SK-N-SH (cell line): Measurements from ENCODE around the gene EPOP.

Experiments
- CTCF ChIP-seq: fragments of 200-600 bp; sonication (generic); IDR thresholded peaks from 2 replicates; pipeline ENCODE4 v1.6.1; 2017; ENCODE audit warnings: antibody characterized with exemption, mild to moderate bottlenecking, moderate library complexity
- EP300 ChIP-seq, 2 experiments: IDR thresholded peaks; 2 replicates each; pipeline versions ENCODE4 v1.4.0 to v1.6.1; 2012; ENCODE audit warnings: borderline replicate concordance in 1 of 2, low read depth in 1 of 2, low read length in 1 of 2
- EZH2phosphoT487 ChIP-seq: fragments of 200-600 bp; sonication (generic); IDR thresholded peaks from 2 replicates; pipeline ENCODE4 v1.6.1; 2017; ENCODE audit warnings: low read depth, mixed run types, mild to moderate bottlenecking, antibody characterized with exemption, moderate library complexity, borderline replicate concordance
- GATA2 ChIP-seq: sonication (generic); formaldehyde crosslinking; IDR thresholded peaks from 2 replicates; pipeline ENCODE4 v1.5.0; 2020; ENCODE audit warnings: mild to moderate bottlenecking, missing genetic modification reagents
- JUND ChIP-seq: IDR thresholded peaks from 2 replicates; pipeline ENCODE4 v1.4.0; 2012
- PBX3 ChIP-seq: IDR thresholded peaks from 2 replicates; pipeline ENCODE4; 2012
- POLR2AphosphoS5 ChIP-seq: IDR thresholded peaks from 2 replicates; pipeline ENCODE4 v1.6.1; 2012; ENCODE audit warnings: low read depth, low read length
- RAD21 ChIP-seq: IDR thresholded peaks from 2 replicates; pipeline ENCODE4 v1.6.1; 2012; ENCODE audit warnings: mild to moderate bottlenecking, low read length
- RFX5 ChIP-seq: IDR thresholded peaks from 2 replicates; pipeline ENCODE4 v1.6.1; 2012; ENCODE audit warnings: mild to moderate bottlenecking, improper control_type of control experiment, low read length
- RXRA ChIP-seq: IDR thresholded peaks from 2 replicates; pipeline ENCODE4 v1.4.0; 2012; ENCODE audit warnings: low read depth, mild to moderate bottlenecking, borderline replicate concordance
- YY1 ChIP-seq: IDR thresholded peaks from 2 replicates; pipeline ENCODE4 v1.4.0; 2012; ENCODE audit warnings: low read depth, mild to moderate bottlenecking
- ZBTB33 ChIP-seq: IDR thresholded peaks from 2 replicates; pipeline ENCODE4 v1.4.0; 2012; ENCODE audit warnings: low read depth, borderline replicate concordance
- TF ChIP-seq, protein P1 (sequence below): fragments of 150-350 bp; IDR thresholded peaks from 2 replicates; pipeline ENCODE4 v1.6.1; 2017; ENCODE audit warnings: antibody characterized with exemption, low read length, low read depth, borderline replicate concordance
- TF ChIP-seq, protein P2 (sequence below): IDR thresholded peaks from 2 replicates; pipeline ENCODE4 v1.4.0; 2012; ENCODE audit warnings: low read depth, borderline replicate concordance

- no peak for TF ChIP-seq CTCF
- TF ChIP-seq POLR2AphosphoS5 = no peak
- no peak for TF ChIP-seq JUND
- no peak for TF ChIP-seq RXRA
- TF ChIP-seq GATA2 (CRISPR knock-in tag) = no peak
- TF ChIP-seq RAD21 = no peak
- no peak for TF ChIP-seq ZBTB33
- no peak for TF ChIP-seq EP300 (IDR thresholded peaks at IDR 0.05; ENCODE audit: borderline replicate concordance in 1 of 2, low read depth in 1 of 2, low read length in 1 of 2)
- TF ChIP-seq YY1 = no peak
- TF ChIP-seq PBX3 = no peak
- no peak for TF ChIP-seq RFX5
- TF ChIP-seq, protein P1, sequence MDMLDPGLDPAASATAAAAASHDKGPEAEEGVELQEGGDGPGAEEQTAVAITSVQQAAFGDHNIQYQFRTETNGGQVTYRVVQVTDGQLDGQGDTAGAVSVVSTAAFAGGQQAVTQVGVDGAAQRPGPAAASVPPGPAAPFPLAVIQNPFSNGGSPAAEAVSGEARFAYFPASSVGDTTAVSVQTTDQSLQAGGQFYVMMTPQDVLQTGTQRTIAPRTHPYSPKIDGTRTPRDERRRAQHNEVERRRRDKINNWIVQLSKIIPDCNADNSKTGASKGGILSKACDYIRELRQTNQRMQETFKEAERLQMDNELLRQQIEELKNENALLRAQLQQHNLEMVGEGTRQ = no peak
- TF ChIP-seq EZH2phosphoT487 = no peak
- TF ChIP-seq, protein P2, sequence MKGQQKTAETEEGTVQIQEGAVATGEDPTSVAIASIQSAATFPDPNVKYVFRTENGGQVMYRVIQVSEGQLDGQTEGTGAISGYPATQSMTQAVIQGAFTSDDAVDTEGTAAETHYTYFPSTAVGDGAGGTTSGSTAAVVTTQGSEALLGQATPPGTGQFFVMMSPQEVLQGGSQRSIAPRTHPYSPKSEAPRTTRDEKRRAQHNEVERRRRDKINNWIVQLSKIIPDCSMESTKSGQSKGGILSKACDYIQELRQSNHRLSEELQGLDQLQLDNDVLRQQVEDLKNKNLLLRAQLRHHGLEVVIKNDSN = no peak
Observed at GRCh38 chr17:38660097-38661025, 14.4 kb downstream of the EPOP start.
